ENCODE data around the gene KBTBD8. TPM values are rescaled to one million over a fixed set of nuclear protein-coding genes. Genes with fewer than 3 reads are reported as not detected.

KBTBD8 gene
- total and polyA plus RNA-seq, 2 of the 13 experiments (the other 11 are each of a cell fraction or from before 2014, with no cell fraction given) = 1.1 to 7.6 TPM

GRCh38 chr3:66956742-66957141 lies 41.4 kb upstream of the KBTBD8 start:
- intact Hi-C loops (cut with micrococcal nuclease; ENCODE audit: unreplicated experiment) (no loop called here), in situ Hi-C loops (cut with HindIII; ENCODE audit: extremely low pct_ligation_motif_present, low pct_unique_long_range_greater_than_20kb) (loop anchor here (25.0 kb wide), 1 partner anchor 406 kb away; no protein-coding TSS in a partner anchor)
- H3K9me3 ChIP-seq (ENCODE audit: low read length) = no peaks in the 10 kb centered on the region
- TF ChIP-seq, protein P1, sequence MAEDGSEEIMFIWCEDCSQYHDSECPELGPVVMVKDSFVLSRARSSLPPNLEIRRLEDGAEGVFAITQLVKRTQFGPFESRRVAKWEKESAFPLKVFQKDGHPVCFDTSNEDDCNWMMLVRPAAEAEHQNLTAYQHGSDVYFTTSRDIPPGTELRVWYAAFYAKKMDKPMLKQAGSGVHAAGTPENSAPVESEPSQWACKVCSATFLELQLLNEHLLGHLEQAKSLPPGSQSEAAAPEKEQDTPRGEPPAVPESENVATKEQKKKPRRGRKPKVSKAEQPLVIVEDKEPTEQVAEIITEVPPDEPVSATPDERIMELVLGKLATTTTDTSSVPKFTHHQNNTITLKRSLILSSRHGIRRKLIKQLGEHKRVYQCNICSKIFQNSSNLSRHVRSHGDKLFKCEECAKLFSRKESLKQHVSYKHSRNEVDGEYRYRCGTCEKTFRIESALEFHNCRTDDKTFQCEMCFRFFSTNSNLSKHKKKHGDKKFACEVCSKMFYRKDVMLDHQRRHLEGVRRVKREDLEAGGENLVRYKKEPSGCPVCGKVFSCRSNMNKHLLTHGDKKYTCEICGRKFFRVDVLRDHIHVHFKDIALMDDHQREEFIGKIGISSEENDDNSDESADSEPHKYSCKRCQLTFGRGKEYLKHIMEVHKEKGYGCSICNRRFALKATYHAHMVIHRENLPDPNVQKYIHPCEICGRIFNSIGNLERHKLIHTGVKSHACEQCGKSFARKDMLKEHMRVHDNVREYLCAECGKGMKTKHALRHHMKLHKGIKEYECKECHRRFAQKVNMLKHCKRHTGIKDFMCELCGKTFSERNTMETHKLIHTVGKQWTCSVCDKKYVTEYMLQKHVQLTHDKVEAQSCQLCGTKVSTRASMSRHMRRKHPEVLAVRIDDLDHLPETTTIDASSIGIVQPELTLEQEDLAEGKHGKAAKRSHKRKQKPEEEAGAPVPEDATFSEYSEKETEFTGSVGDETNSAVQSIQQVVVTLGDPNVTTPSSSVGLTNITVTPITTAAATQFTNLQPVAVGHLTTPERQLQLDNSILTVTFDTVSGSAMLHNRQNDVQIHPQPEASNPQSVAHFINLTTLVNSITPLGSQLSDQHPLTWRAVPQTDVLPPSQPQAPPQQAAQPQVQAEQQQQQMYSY (CRISPR knock-in tag; IDR thresholded peaks at IDR 0.05) = no peak
- TF ChIP-seq SIX1 (CRISPR knock-in tag; IDR thresholded peaks at IDR 0.05; ENCODE audit: borderline replicate concordance) (no peak), ZNF432 (CRISPR knock-in tag; IDR thresholded peaks at IDR 0.05; ENCODE audit: borderline replicate concordance) (no peak), PHF21A (CRISPR knock-in tag; IDR thresholded peaks at IDR 0.05) (no peak), ZSCAN22 (CRISPR knock-in tag; IDR thresholded peaks at IDR 0.05) (no peak), HNRNPL (IDR thresholded peaks at IDR 0.05; ENCODE audit: low read depth, low read length) (no peak), PLRG1 (conservative IDR thresholded peaks at IDR 0.05) (no peak), HMG20A (CRISPR knock-in tag; IDR thresholded peaks at IDR 0.05; ENCODE audit: borderline replicate concordance) (no peak), SATB2 (CRISPR knock-in tag; IDR thresholded peaks at IDR 0.05) (no peak)
- TF ChIP-seq, protein P2, sequence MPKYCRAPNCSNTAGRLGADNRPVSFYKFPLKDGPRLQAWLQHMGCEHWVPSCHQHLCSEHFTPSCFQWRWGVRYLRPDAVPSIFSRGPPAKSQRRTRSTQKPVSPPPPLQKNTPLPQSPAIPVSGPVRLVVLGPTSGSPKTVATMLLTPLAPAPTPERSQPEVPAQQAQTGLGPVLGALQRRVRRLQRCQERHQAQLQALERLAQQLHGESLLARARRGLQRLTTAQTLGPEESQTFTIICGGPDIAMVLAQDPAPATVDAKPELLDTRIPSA (CRISPR knock-in tag; IDR thresholded peaks at IDR 0.05; ENCODE audit: borderline replicate concordance) = no peak
- TF ChIP-seq, protein P3, sequence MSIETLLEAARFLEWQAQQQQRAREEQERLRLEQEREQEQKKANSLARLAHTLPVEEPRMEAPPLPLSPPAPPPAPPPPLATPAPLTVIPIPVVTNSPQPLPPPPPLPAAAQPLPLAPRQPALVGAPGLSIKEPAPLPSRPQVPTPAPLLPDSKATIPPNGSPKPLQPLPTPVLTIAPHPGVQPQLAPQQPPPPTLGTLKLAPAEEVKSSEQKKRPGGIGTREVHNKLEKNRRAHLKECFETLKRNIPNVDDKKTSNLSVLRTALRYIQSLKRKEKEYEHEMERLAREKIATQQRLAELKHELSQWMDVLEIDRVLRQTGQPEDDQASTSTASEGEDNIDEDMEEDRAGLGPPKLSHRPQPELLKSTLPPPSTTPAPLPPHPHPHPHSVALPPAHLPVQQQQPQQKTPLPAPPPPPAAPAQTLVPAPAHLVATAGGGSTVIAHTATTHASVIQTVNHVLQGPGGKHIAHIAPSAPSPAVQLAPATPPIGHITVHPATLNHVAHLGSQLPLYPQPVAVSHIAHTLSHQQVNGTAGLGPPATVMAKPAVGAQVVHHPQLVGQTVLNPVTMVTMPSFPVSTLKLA (IDR thresholded peaks at IDR 0.05) = no peak
- TF ChIP-seq, protein P4, sequence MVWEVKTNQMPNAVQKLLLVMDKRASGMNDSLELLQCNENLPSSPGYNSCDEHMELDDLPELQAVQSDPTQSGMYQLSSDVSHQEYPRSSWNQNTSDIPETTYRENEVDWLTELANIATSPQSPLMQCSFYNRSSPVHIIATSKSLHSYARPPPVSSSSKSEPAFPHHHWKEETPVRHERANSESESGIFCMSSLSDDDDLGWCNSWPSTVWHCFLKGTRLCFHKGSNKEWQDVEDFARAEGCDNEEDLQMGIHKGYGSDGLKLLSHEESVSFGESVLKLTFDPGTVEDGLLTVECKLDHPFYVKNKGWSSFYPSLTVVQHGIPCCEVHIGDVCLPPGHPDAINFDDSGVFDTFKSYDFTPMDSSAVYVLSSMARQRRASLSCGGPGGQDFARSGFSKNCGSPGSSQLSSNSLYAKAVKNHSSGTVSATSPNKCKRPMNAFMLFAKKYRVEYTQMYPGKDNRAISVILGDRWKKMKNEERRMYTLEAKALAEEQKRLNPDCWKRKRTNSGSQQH (CRISPR knock-in tag; IDR thresholded peaks at IDR 0.05; ENCODE audit: low read depth) = no peak
- TF ChIP-seq, protein P5, sequence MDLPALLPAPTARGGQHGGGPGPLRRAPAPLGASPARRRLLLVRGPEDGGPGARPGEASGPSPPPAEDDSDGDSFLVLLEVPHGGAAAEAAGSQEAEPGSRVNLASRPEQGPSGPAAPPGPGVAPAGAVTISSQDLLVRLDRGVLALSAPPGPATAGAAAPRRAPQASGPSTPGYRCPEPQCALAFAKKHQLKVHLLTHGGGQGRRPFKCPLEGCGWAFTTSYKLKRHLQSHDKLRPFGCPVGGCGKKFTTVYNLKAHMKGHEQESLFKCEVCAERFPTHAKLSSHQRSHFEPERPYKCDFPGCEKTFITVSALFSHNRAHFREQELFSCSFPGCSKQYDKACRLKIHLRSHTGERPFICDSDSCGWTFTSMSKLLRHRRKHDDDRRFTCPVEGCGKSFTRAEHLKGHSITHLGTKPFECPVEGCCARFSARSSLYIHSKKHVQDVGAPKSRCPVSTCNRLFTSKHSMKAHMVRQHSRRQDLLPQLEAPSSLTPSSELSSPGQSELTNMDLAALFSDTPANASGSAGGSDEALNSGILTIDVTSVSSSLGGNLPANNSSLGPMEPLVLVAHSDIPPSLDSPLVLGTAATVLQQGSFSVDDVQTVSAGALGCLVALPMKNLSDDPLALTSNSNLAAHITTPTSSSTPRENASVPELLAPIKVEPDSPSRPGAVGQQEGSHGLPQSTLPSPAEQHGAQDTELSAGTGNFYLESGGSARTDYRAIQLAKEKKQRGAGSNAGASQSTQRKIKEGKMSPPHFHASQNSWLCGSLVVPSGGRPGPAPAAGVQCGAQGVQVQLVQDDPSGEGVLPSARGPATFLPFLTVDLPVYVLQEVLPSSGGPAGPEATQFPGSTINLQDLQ (CRISPR knock-in tag; IDR thresholded peaks at IDR 0.05) = no peak
- TF ChIP-seq, protein P6, sequence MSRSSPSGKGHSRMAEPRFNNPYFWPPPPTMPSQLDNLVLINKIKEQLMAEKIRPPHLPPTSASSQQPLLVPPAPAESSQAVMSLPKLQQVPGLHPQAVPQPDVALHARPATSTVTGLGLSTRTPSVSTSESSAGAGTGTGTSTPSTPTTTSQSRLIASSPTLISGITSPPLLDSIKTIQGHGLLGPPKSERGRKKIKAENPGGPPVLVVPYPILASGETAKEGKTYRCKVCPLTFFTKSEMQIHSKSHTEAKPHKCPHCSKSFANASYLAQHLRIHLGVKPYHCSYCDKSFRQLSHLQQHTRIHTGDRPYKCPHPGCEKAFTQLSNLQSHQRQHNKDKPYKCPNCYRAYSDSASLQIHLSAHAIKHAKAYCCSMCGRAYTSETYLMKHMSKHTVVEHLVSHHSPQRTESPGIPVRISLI (CRISPR knock-in tag; IDR thresholded peaks at IDR 0.05; ENCODE audit: borderline replicate concordance) = no peak
- no peaks in the 10 kb centered on the region for H4K20me1 ChIP-seq (ENCODE audit: insufficient read depth, low read length)
- H3K4me2 ChIP-seq (ENCODE audit: low read depth, low read length) = no peak overlapping the region
- DNase-seq (ENCODE audit: low spot score) (no peak), FAIRE-seq (no peak), ATAC-seq (no peak)
- no peaks in the 10 kb centered on the region for H3K79me2 ChIP-seq (ENCODE audit: insufficient read depth, low read length)
- no peak overlapping the region for H3K9ac ChIP-seq (ENCODE audit: insufficient read depth, low read depth, low read length)
- CTCF ChIA-PET (ENCODE audit: low intra/inter-chr PET ratio, low total read pairs) = no interaction called here
- POLR2A ChIA-PET = no interaction called here
- BruUV-seq (replicated peaks) = no TSS peak
- peaks cover 0 to 8% of the 10 kb centered on the region in 2 experiments; a peak in 2 of 5 replicates for H3K27me3 ChIP-seq (ENCODE audit: control insufficient read depth in 1 of 2, insufficient read depth in 2 of 2, low read length in 2 of 2)
- WGBS (ENCODE audit: low lambda C conversion rate) = 38% methylated on average over 4 of the region's 4 CpGs
- H3K36me3 ChIP-seq (replicated peaks in 1 of 2; ENCODE audit: control insufficient read depth in 1 of 2, insufficient read depth in 2 of 2, low read length in 2 of 2) = no peaks in the 10 kb centered on the region
- H3K4me1 ChIP-seq (ENCODE audit: insufficient read depth, low read length) = no peaks in the 10 kb centered on the region
- H2AFZ ChIP-seq (ENCODE audit: low read length) = no peak overlapping the region
- H3K4me3 ChIP-seq (replicated peaks in 1 of 3; ENCODE audit: insufficient read depth in 1 of 3, low read depth in 2 of 3, low read length in 3 of 3) = no peak overlapping the region
- H3K27ac ChIP-seq (ENCODE audit: extremely low read length, insufficient read depth, low read length) = no peak overlapping the region

Data from HepG2 (cell line).